Stimulated activated naive CD8-positive, alpha-beta T cell treated with anti-CD3 and anti-CD28 coated beads, Interleukin-15, Interleukin-2, amounts not matched to agents 100 ng/mL and 50 ng/mL, for 24 hours (primary cell): Measurements from ENCODE around the gene PIK3AP1.
"Not testable (repeated sequence)": the region's sequence is repeated elsewhere in the genome, so short reads cannot be mapped to it uniquely, and the experiment has no call there.

Experiments used
- H3K27ac Mint-ChIP-seq: one replicate; pipeline ENCODE4 v1.8.0; 2021; ENCODE audit warnings: mild to moderate bottlenecking, mixed read lengths
- H3K27me3 Mint-ChIP-seq: one replicate; pipeline ENCODE4 v1.8.0; 2021; ENCODE audit warnings: mixed read lengths
- H3K36me3 Mint-ChIP-seq: one replicate; pipeline ENCODE4 v1.8.0; 2021; ENCODE audit warnings: low read depth, mixed read lengths
- H3K4me1 Mint-ChIP-seq: one replicate; pipeline ENCODE4 v1.8.0; 2021; ENCODE audit warnings: low read depth, mixed read lengths
- H3K4me3 Mint-ChIP-seq: one replicate; pipeline ENCODE4 v1.8.0; 2021; ENCODE audit warnings: mild to moderate bottlenecking, mixed read lengths
- H3K9me3 Mint-ChIP-seq: one replicate; pipeline ENCODE4 v1.8.0; 2021; ENCODE audit warnings: mixed read lengths

PIK3AP1 gene

DNA sequence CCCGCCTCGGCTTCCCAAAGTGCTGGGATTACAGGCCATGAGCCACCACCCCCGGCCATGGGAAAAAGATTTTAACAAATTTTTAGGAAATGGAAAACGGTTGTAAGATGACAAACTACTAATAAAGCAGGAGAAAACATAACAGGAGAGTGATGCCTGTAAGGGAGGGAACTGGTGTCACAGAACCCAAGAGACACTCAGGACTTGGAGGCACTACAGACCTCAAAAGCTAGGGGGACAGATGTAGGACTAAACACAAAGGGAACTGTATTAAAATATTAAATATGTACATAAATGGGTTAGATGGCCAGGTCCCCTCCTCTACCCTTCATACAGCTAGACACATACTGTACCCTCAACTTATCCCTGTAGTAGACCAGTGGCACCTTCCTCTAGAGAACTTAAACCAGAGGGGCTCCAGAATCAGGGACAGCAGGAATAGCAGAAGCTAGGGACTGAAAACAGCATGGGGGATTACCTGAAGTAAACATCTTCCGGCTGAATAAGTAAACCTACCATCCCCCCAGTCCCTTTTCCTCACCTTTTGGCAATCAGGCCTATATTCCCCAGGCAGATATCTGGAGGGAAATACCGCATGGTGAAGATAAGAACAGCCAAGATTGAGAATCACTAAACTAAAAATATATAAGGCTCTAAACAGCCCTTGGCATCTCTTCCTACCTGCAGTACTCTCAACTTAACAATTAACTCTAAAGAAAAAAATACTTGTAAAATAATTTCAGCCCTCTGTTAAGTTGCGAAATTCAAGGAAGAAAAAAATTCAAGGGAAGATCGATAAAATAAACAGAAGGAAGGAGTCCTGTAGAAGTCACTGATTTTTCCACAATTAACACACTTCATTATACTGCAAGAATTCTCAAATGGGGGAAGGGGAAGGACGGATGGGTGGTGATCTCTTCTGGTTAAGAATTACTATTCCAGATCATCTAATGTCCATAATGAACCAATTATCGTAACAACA lies 149.0 kb downstream of the PIK3AP1 start:
- H3K27me3 Mint-ChIP-seq: no peaks in the 10 kb centered on the region
- peaks cover 66% of the 10 kb centered on the region for H3K36me3 Mint-ChIP-seq
- H3K9me3 Mint-ChIP-seq: no peaks in the 10 kb centered on the region
- no peak overlapping the region for H3K27ac Mint-ChIP-seq
- H3K4me3 Mint-ChIP-seq: no peak overlapping the region
- peaks cover 44% of the 10 kb centered on the region for H3K4me1 Mint-ChIP-seq

DNA sequence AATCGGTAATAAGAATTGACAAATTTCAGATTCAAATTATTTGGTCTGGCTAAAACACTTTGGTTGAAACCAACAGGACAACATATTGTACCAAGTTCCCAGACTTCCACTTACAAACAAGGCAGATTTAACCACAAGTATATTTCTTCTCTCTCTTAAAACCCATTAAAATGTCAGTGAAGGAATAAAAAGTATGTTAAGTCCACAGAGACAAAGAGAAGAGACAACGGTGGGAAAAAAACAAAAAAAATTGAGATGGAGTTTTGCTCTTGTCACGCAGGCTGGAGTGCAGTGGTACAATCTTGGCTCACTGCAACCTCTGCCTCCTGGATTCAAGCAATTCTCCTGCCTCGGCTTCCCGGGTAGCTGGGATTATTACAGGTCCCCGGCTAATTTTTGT lies 149.8 kb downstream of the PIK3AP1 start:
- no peaks in the 10 kb centered on the region for H3K9me3 Mint-ChIP-seq
- H3K27me3 Mint-ChIP-seq: no peaks in the 10 kb centered on the region
- no peak overlapping the region for H3K4me3 Mint-ChIP-seq
- H3K27ac Mint-ChIP-seq: no peak overlapping the region
- H3K4me1 Mint-ChIP-seq: peaks cover 51% of the 10 kb centered on the region
- H3K36me3 Mint-ChIP-seq: peaks cover 62% of the 10 kb centered on the region

- Mint-ChIP-seq H3K27me3 (no peaks in the 10 kb centered on the region), H3K27ac (no peak overlapping the region), H3K4me1 (peaks cover 45% of the 10 kb centered on the region), H3K4me3 (no peak overlapping the region), H3K9me3 (no peaks in the 10 kb centered on the region), H3K36me3 (peaks cover 59% of the 10 kb centered on the region)
Observed at GRCh38 chr10:96568402-96568801, 151.9 kb downstream of the PIK3AP1 start.

DNA sequence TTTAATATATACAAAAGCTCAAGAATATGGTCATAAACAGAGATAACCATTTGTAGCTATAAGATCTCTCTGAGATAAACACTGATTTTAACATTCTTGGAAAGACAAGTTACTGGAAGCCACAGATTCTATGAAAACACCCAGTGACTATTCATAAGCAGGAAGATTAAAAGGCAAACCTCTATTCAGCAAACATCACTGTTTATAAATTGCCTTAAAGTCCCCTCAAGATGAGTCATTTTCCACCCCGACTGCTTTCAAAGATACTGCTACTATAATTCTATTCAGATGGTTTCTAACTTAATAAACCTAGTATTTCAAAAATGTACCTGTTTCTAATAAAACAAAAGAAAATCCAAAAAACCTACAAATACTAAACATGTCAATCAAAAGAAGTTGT lies 154.5 kb downstream of the PIK3AP1 start:
- Mint-ChIP-seq H3K4me3 (no peak overlapping the region), H3K36me3 (peaks cover 63% of the 10 kb centered on the region), H3K4me1 (peaks cover 41% of the 10 kb centered on the region), H3K27ac (no peak overlapping the region), H3K9me3 (no peaks in the 10 kb centered on the region), H3K27me3 (no peaks in the 10 kb centered on the region)

- Mint-ChIP-seq H3K36me3 (peaks cover 54% of the 10 kb centered on the region), H3K4me3 (no peak overlapping the region), H3K27ac (no peak overlapping the region), H3K27me3 (no peaks in the 10 kb centered on the region), H3K9me3 (no peaks in the 10 kb centered on the region), H3K4me1 (peaks cover 10% of the 10 kb centered on the region)
Observed at GRCh38 chr10:96560966-96561887, 159.1 kb downstream of the PIK3AP1 start.

DNA sequence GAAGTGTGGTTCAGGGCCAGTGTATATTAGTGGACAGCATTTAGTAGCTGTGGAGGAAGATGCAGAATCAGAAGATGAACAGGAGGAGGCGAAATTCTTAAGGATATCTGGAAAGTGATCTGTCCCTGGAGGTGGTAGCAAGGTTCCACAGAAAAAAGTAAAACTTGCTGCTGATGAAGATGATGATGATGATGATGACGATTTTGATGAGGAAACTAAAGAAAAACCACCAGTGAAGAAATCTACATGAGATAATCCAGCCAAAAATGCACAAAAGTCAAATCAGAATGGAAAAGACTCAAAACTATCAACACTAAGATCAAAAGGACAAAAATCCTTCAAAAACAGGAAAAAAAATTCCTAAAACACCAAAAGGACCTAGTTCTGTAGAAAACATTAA lies 159.8 kb downstream of the PIK3AP1 start:
- Mint-ChIP-seq H3K27me3 (no peaks in the 10 kb centered on the region), H3K4me3 (no peak overlapping the region), H3K9me3 (no peaks in the 10 kb centered on the region), H3K27ac (no peak overlapping the region), H3K4me1 (peaks cover 3% of the 10 kb centered on the region), H3K36me3 (peaks cover 54% of the 10 kb centered on the region)

DNA sequence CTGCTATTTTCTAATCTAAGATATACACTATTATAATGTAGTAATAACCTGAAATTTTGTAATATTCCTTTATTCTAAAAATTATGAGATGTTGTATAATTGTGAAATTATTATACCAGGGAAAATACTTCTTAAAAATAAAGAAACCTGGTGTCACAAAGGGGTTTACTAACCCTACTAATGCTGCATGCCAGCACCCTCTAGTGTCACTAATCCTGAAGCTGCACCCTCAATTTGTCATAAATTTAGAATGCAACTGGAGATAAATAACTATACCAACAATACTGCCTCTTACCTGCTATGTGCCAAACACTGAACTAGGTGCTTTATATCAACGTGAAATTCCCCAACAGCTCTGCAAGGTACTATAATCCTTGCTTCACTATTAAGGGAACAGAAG lies 164.3 kb downstream of the PIK3AP1 start:
- no peaks in the 10 kb centered on the region for H3K27me3 Mint-ChIP-seq
- no peaks in the 10 kb centered on the region for H3K9me3 Mint-ChIP-seq
- H3K27ac Mint-ChIP-seq: no peak overlapping the region
- no peaks in the 10 kb centered on the region for H3K4me1 Mint-ChIP-seq
- H3K4me3 Mint-ChIP-seq: no peak overlapping the region
- H3K36me3 Mint-ChIP-seq: peaks cover 37% of the 10 kb centered on the region

DNA sequence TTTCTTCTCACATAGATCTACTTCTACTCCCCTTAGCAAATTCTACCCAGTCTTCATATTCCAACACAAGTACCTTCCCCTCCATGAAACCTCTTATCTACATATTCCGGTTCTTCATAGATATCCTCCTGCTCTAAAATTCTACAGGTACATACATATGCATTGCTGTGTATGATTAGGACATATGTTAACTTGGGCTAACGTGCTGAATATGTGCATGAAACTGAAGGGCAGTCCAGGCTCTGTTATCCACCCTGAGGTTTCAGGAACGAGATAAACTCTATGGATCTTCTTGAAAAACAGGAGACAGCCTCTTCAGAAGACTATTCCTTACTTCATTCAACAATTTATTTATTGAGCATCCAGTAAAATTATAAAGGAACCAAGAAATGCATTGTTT lies 165.0 kb downstream of the PIK3AP1 start:
- H3K27me3 Mint-ChIP-seq: no peaks in the 10 kb centered on the region
- no peak overlapping the region for H3K27ac Mint-ChIP-seq
- H3K4me1 Mint-ChIP-seq: no peaks in the 10 kb centered on the region
- peaks cover 39% of the 10 kb centered on the region for H3K36me3 Mint-ChIP-seq
- no peaks in the 10 kb centered on the region for H3K9me3 Mint-ChIP-seq
- H3K4me3 Mint-ChIP-seq: no peak overlapping the region

DNA sequence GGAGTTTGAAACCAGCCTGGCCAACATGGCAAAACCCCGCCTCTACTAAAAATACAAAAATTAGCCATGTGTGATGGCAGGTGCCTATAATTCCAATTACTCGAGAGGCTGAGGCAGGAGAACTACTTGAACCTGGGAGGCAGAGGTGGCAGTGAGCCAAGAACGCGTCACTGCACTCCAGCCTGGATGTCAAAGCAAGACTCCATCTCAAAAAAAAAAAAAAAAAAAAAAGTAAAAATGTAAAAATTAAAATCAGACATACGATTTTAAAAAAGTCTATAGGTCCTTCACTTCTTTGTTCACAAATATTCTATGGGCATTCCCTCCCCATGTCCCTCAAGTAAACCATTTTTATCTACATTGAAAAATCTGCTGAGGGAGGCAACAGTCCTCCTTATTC lies 171.7 kb downstream of the PIK3AP1 start:
- Mint-ChIP-seq H3K4me1 (no peaks in the 10 kb centered on the region), H3K4me3 (no peak overlapping the region), H3K27ac (no peak overlapping the region), H3K36me3 (peaks cover 69% of the 10 kb centered on the region), H3K27me3 (no peaks in the 10 kb centered on the region), H3K9me3 (no peaks in the 10 kb centered on the region)

GRCh38 chr10:96545558-96545957 lies 174.8 kb downstream of the PIK3AP1 start:
- H3K36me3 Mint-ChIP-seq: peaks cover 71% of the 10 kb centered on the region
- H3K4me1 Mint-ChIP-seq, H3K9me3 Mint-ChIP-seq, H3K27me3 Mint-ChIP-seq, H3K4me3 Mint-ChIP-seq, H3K27ac Mint-ChIP-seq: not testable (repeated sequence)
